PC-9 (cell line): ENCODE data around the gene ELMO1. TPM values are rescaled to one million over a fixed set of nuclear protein-coding genes. Genes with fewer than 3 reads are reported as not detected.

Experiments
- BruUV-seq: library from RNA; stranded (reverse); fragments of 400-500 nt; replicated peaks from 2 replicates; lab custom pipeline; 2021; lab: Mats Ljungman, UMichigan
- CTCF ChIA-PET: fragments of 300-600 bp; sonication (Branson Sonifier 250); formaldehyde crosslinking; loops from one replicate; lab custom pipeline; 2022; ENCODE audit warnings: antibody characterized with exemption; lab: Charles Lee
- POLR2A ChIA-PET: fragments of 300-600 bp; sonication (Branson Sonifier 250); formaldehyde crosslinking; loops from one replicate; lab custom pipeline; 2022; ENCODE audit warnings: antibody characterized with exemption; ENCODE audit not compliant: unreplicated experiment; lab: Charles Lee
- DNase-seq, 2 experiments: peaks; one replicate each; pipeline versions ENCODE4 v3.0.0 to v3.0.0-alpha.2; 2015 to 2022; ENCODE audit warnings: mixed read lengths in 1 of 2
- H2AFZ ChIP-seq: fragments of 200-600 bp; sonication (generic); 2 replicates; pipeline ENCODE4 v1.8.1; 2017; ENCODE audit warnings: antibody characterized with exemption
- H3F3A ChIP-seq: fragments of 200-600 bp; sonication (generic); 2 replicates; pipeline ENCODE4 v1.8.1; 2017; ENCODE audit warnings: antibody characterized with exemption, mild to moderate bottlenecking, low read depth; ENCODE audit not compliant: insufficient read depth
- H3K27ac ChIP-seq: fragments of 200-600 bp; sonication (generic); 2 replicates; pipeline ENCODE4 v1.6.1; 2016; ENCODE audit warnings: mixed run types
- H3K27me3 ChIP-seq: fragments of 200-600 bp; sonication (generic); 2 replicates; pipeline ENCODE4 v1.6.1; 2016; ENCODE audit warnings: low read depth, mixed run types; ENCODE audit not compliant: insufficient read depth
- H3K36me3 ChIP-seq: fragments of 200-600 bp; sonication (generic); 2 replicates; pipeline ENCODE4 v1.6.1; 2016; ENCODE audit warnings: low read depth, mixed run types
- H3K4me1 ChIP-seq: fragments of 200-600 bp; sonication (generic); replicated peaks from 2 replicates; pipeline ENCODE4 v1.6.1; 2016; ENCODE audit warnings: mixed run types; ENCODE audit not compliant: insufficient read depth
- H3K4me2 ChIP-seq: fragments of 200-600 bp; sonication (generic); 2 replicates; pipeline ENCODE4 v1.6.1; 2017; ENCODE audit warnings: mixed run types
- H3K4me3 ChIP-seq: fragments of 200-600 bp; sonication (generic); 2 replicates; pipeline ENCODE4 v1.6.1; 2016; ENCODE audit warnings: mixed run types
- H3K79me2 ChIP-seq: fragments of 200-600 bp; sonication (generic); 2 replicates; pipeline ENCODE4 v1.6.1; 2017; ENCODE audit warnings: low read depth, mixed run types
- H3K9me2 ChIP-seq: fragments of 200-600 bp; sonication (generic); 2 replicates; pipeline ENCODE4 v1.8.1; 2017; ENCODE audit warnings: mild to moderate bottlenecking; ENCODE audit not compliant: insufficient read depth
- H3K9me3 ChIP-seq: fragments of 200-600 bp; sonication (generic); 2 replicates; pipeline ENCODE4 v1.8.1; 2016; ENCODE audit warnings: low read depth; ENCODE audit not compliant: insufficient read depth
- H4K20me1 ChIP-seq: fragments of 200-600 bp; sonication (generic); 2 replicates; pipeline ENCODE4 v1.8.1; 2017; ENCODE audit not compliant: insufficient read depth
- CTCF ChIP-seq: fragments of 200-600 bp; sonication (generic); conservative IDR thresholded peaks from 2 replicates; pipeline ENCODE4 v1.6.1; 2017; ENCODE audit warnings: mixed run types, antibody characterized with exemption, mild to moderate bottlenecking, moderate library complexity
- EZH2 ChIP-seq: fragments of 200-600 bp; sonication (generic); IDR thresholded peaks from 2 replicates; pipeline ENCODE4 v1.8.0; 2017; ENCODE audit warnings: antibody characterized with exemption, low read depth
- intact Hi-C: fragments of 100-400 bp; cut with micrococcal nuclease; formaldehyde crosslinking; loops from one replicate; pipeline ENCODE4 v1.10.0; 2022; ENCODE audit not compliant: unreplicated experiment
- total RNA-seq: library from RNA; stranded (reverse); gene quantifications from 2 replicates; pipeline ENCODE4 v1.2.3, GENCODE V29; 2021

Gene ELMO1
- total RNA-seq, 1 experiment from 2014 or later = 4.8 TPM

GRCh38 chr7:37359180-37359579 lies 89.5 kb downstream of the ELMO1 start:
- Histone ChIP-seq H4K20me1 (no peaks in the 10 kb centered on the region), H2AFZ (no peak overlapping the region), H3K4me2 (no peak overlapping the region), H3F3A (no peaks in the 10 kb centered on the region), H3K27ac (no peak overlapping the region), H3K36me3 (no peaks in the 10 kb centered on the region), H3K4me1 (no peaks in the 10 kb centered on the region), H3K4me3 (no peak overlapping the region), H3K9me3 (no peaks in the 10 kb centered on the region), H3K9me2 (no peaks in the 10 kb centered on the region), H3K79me2 (no peaks in the 10 kb centered on the region), H3K27me3 (peaks cover 10% of the 10 kb centered on the region)
- ChIA-PET POLR2A (no interaction called here), CTCF (no interaction called here)
- intact Hi-C loops = no loop called here
- DNase-seq = no peak
- BruUV-seq = no TSS peak
- no peak for TF ChIP-seq CTCF
- TF ChIP-seq EZH2 = no peak

DNA sequence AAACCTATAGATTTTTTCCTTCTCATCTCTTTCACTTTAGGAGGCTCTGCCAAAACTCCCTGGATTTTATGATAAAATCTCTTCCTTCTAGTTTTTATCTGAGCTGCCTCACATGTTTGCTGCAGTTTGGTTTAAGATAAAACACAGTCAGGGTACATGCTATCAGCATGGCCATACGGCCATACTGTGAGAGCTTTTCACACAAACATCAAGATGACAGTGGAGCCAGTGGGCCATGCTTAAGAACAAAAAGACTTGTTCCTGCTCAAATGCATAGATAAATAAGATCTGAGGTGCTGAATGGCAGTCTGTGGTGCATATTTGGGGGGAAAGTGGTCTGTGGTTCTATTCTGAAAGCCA lies 91.0 kb downstream of the ELMO1 start:
- DNase-seq = no peak
- POLR2A ChIA-PET = no interaction called here
- Histone ChIP-seq H4K20me1 (no peaks in the 10 kb centered on the region), H3K9me2 (no peaks in the 10 kb centered on the region), H3K9me3 (no peaks in the 10 kb centered on the region), H3K36me3 (no peaks in the 10 kb centered on the region), H3F3A (no peaks in the 10 kb centered on the region), H2AFZ (no peak overlapping the region), H3K27me3 (peaks cover 13% of the 10 kb centered on the region), H3K4me1 (no peaks in the 10 kb centered on the region), H3K4me3 (no peak overlapping the region), H3K79me2 (no peaks in the 10 kb centered on the region), H3K27ac (no peak overlapping the region), H3K4me2 (no peak overlapping the region)
- TF ChIP-seq CTCF = no peak
- TF ChIP-seq EZH2 = no peak
- no TSS peak for BruUV-seq
- CTCF ChIA-PET = interaction anchor here (0.6 kb wide), 1 partner anchor 866 kb away, joined by 5 read pairs; no protein-coding TSS in a partner anchor
- intact Hi-C loops = no loop called here

GRCh38 chr7:37356911-37357636 lies 91.6 kb downstream of the ELMO1 start:
- Histone ChIP-seq H2AFZ (no peak overlapping the region), H3K27me3 (peaks cover 18% of the 10 kb centered on the region), H3F3A (no peaks in the 10 kb centered on the region), H3K79me2 (no peaks in the 10 kb centered on the region), H3K27ac (no peak overlapping the region), H3K36me3 (no peaks in the 10 kb centered on the region), H3K9me2 (no peaks in the 10 kb centered on the region), H3K4me2 (no peak overlapping the region), H3K9me3 (no peaks in the 10 kb centered on the region), H3K4me3 (no peak overlapping the region), H4K20me1 (no peaks in the 10 kb centered on the region), H3K4me1 (no peaks in the 10 kb centered on the region)
- TF ChIP-seq EZH2 = no peak
- TF ChIP-seq CTCF = no peak
- no peak for DNase-seq
- POLR2A ChIA-PET = no interaction called here
- no TSS peak for BruUV-seq
- intact Hi-C loops = no loop called here
- CTCF ChIA-PET = interaction anchor here (0.6 kb wide), 1 partner anchor 867 kb away, joined by 5 read pairs; no protein-coding TSS in a partner anchor
